SIG-M5 treated with dmso at 0.1 percent for 504 hours (cell line): ENCODE data around the gene SEC11A.
A peak's percentile ranks its signal among the peaks of the same experiment; 100 is the strongest.
"Not testable (repeated sequence)": the region's sequence is repeated elsewhere in the genome, so short reads cannot be mapped to it uniquely, and the experiment has no call there.

Experiments
- DNase-seq: peaks from one replicate; lab custom pipeline; 2025; ENCODE audit not compliant: unreplicated experiment; lab: John Stamatoyannopoulos, UW

The SEC11A gene

DNA sequence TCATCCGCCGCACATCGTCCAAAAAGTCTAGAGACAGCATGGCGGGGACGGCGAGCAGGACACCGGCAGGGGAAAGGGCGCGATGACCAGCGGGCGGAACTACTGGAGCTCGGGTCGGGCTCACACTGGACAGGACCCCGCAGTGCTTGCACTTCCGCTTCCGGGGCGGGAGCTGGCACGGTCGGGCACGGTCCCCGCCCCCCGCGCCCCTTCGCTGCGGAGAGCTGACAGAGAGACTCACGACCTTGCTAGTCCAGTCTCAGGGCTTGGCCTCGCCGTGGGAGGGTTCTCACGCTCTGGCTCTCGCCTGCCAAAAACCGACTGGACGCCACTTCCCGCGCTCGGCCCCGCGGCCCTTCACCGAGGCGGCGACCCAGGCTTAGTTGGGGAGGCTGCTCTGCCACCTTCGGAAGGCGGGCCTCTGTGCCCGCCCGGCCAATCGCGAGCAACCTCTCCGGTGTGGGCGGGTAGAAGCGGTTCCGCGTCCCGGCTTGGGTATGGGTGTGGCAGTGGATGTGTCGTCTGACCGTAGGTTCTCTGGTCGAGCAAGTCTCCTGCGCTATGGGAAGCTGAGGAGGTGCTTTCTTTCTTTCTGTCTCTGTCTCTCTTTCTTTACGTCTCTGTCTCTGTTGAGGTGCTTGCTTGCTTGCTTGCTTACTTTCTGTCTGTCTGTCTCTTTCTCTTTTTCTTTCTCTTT lies at the start of gene SEC11A:
SEC11A (minus strand) TSS at position 104 of the 697 bp plus-strand sequence; CDS start at position 40, 64 bp downstream.
- DNase-seq: peak; percentile 94

DNA sequence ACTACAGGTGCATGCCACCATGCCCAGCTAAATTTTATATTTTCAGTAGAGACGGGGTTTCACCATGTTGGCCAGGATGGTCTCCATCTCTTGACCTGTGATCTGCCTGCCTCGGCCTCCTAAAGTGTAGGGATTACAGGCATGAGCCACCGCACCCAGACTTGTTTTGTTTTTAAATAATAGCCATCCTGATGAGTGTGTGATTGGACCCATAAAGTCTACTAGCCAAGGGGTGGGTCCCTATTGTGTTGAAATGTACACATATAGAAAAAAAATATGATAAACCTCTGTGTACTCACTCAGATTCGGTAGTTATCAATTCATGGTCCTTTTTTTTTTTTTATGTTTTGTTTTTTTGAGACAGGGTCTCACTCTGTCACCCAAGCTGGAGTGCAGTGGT lies 49.7 kb upstream of the SEC11A start:
- DNase-seq: no peak

DNA sequence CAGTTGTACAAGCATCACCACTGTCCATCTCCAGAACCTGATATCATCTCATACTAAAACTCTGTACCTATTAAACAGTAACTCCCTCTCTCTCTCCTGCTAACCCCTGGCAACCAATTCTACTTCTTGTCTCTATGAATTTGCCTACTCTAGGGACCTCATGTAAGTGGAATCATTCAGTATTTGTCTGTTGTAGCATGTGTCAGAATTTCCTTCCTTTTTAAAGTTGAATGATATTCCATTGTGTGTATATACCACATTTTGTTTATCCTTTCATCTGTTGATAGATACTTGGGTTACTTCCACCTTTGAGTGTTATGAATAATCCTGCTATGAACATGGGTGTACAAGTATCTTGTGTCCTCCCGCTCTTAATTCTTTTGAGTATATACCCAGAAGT lies 49.0 kb upstream of the SEC11A start:
- no peak for DNase-seq

GRCh38 chr15:84764585-84764984 lies 48.6 kb upstream of the SEC11A start:
- no peak for DNase-seq

DNA sequence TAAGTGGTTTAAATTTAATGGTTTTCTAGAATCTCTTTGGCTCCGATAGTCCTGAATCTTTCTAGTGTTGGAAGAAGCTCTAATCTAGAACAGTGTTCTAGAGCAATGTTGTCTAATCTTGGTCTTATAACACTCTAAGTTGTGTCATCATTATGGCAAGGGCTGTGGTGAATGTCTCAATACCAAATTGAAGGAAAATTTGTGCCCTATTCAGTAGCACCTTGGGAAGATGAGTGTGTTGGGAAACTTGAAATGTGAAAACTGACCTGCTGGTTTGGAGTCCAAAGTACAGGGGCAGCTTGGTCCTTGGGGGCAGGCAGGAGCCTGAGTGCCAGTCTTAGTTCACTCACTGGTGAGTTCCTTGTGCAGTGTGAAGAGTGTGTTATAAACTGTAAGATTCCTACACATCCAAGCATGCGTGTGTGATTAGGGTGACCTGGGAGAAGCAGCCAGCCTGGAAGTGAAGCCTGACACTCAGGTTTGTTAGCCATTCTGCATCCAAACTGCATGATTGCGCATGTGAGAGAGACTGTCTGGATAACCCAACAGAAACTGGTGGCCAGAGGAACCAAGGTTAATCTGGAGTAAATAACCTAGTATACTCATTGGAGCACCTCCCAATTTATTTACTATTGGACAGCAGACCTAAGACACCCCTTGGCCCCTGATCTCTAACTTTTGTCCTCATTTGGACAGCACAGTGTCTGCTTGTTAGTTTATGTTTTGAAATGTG lies 47.1 kb upstream of the SEC11A start:
- no peak for DNase-seq

DNA sequence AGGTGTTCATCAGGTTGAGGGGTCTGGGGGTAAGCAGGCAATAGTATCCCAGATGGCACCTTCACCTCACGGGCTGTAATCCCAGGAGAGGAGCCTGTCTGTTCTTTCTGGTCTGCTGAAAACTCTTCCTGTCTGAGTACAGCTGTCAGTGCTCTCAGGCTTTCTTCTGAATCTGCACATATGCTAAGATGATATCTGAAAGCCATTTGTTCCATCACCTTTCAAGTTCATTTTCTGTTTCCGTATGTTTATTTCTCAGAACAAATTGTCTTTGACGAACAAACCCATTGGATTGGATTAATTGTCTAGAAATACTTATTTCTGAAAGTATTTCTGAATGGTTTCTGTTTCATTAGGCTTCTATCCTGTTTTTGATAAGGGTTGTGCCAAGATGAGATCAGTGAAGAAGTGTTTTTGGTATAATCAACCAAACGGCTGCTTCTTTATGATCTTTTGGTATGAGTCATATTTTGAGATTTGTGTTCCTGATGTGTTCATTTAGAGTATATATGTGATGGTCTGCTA lies 45.7 kb upstream of the SEC11A start:
- DNase-seq: no peak

DNA sequence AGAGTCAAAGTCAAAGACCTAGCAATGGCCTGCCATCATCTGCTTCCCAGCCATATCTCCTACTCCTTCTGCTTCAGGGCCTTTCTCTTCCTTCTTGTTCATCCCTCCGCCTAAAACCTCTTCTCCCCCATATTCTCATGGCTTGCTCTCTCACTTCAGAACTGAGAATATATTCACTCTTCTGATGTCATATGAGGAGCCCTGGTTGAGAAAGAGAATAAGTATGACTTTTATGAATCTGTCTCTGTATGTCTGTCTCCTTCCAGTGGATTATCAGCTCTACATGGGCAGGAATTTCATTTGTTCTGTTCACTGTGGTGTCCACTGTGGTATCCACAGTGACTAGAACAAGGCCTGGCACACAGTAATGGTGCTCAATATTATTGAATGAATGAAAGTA lies 44.3 kb upstream of the SEC11A start:
- DNase-seq: no peak

GRCh38 chr15:84759018-84759417 lies 43.1 kb upstream of the SEC11A start:
- DNase-seq: no peak

GRCh38 chr15:84755736-84756527 lies 40.0 kb upstream of the SEC11A start:
- no peak for DNase-seq

- not testable (repeated sequence) for DNase-seq
These were observed 39.0 kb upstream of the SEC11A start for GRCh38 chr15:84754889-84755288.

GRCh38 chr15:84752700-84753099 lies 36.8 kb upstream of the SEC11A start:
- DNase-seq: no peak

- DNase-seq: no peak
These were observed 36.3 kb upstream of the SEC11A start for GRCh38 chr15:84752195-84752594.

DNA sequence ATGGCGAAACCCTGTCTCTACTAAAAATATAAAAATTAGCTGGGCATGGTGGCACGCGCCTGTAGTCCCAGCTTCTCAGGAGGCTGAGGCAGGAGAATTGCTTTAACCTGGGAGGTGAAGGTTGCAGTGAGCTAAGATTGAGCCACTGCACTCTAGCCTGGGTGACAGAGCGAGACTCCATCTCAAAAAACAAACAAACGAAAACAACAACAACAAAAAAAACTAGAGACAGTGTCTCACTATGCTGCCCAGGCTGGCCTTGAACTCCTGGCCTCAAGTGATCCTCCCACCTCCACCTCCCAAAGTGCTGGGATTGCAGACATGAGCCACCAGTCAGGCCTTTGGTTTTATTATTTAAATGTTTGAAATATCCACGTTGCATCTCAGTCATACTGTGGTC lies 35.8 kb upstream of the SEC11A start:
- not testable (repeated sequence) for DNase-seq

- peak; percentile 88 for DNase-seq
These were observed 34.7 kb upstream of the SEC11A start for GRCh38 chr15:84750583-84751092.

DNA sequence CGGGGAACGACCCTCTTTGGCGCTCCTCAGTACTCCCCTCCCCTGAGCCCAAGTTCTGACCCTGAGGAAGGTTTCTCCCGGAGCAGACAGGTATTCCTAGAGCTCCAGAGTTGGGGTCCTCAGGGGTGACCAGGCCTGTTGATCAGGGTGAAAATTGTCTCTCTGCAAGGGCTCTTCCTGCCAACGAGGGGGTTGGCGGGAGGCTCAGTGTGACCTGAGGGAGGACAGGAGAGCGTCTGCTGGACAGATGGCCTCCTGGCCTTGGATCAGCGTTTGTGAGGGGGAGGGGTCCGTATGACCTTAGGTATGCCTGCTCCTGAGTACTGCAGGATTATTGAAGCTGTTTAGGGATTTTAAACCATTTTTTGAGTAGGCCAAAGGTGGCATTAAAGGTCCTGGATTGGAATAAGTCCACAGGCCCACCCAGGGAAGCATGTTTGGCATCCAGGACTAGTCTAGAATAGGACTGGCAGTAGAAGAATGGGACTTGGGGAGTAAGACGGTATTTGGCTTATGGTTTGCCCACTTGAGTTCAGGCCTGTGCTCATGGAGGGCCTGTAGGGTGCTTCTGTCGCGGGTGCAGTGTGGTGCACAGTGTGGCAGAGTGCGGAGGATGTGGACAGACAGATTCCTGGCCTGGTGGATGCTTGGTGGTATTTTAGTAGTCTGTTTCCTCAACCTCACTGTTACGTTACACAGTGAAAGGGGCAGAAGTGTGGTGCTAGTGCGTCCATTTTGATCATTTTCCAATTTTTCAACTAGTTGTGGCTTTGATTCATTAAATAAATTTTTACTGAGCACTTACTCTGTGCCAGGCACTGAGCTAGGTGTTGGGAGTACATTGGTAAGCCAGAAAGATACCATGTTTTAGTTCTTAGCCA lies 33.4 kb upstream of the SEC11A start:
- peak; percentile 73 for DNase-seq

DNA sequence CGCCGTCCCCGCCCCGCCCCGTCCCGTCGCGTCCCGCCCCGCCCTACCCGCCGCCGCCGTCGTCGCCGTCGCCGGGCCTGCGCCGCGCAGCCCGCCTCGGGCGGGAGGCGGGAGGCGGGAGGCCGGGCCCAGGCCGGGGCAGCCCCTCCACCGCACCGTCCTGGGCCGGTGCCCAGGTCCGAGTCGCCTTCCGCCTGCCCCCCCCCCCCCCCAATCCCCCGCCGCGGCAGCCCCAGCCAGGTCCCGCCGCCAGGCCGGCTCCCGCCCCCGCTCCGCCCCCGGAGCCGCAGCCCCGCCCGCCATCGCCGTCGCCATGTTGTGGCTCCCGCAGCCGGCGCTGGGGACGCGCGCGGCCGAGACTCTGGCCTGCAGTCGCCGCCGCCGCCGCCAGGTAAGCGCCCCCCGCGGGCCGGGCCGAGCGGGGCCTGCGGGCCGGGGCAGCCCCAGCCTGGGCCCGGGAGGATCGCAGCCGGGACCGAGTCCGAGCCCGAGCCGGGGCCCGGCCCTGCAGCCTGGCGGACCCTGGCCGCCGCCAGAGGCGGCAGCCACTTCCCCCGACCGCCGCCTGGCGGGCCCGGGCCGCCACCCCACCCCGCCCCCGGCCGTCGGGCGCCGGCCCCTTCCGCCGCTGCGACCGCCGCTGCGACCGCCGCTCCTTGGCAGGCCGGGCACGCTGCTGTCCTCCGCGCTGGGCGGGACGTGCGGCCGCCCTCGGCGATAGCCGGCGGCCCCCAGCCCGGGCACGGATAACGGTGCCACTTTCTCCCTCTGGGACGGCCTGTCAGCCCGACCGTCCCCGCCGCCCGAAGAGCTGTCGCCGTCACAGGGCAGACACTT lies 32.6 kb upstream of the SEC11A start, which contains the start of gene ZNF592:
ZNF592 (plus strand) TSS at position 319 of the 837 bp plus-strand sequence. CDS start 34,084 bp downstream, outside the sequence.
- DNase-seq: peak; percentile 73

- peak; percentile 73 for DNase-seq
These were observed 31.7 kb upstream of the SEC11A start for GRCh38 chr15:84747416-84748273.

GRCh38 chr15:84741121-84741520 lies 25.2 kb upstream of the SEC11A start:
- DNase-seq: no peak
